Measurements from ENCODE around the gene RAC3.

DNA sequence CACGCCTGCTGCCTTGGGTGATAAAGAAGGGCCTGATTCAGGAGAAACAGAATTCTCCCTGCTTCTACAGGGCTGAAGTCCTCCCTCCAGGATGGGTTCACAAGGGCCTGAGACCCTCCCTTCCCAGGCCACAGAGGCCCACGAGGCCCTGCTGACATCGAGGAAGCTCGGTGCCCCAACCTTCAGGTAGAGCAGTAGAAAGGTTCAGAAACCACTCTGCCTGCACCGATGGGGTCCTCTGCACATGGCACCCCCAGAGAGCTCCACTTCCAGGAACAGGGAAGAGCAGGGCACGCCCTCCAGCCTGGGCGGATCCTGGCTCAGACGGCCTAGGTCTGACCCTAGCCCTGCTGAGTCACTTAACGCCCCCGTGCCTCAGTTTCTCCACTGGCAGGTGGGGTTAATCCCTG is 9.6 kb upstream of the RAC3 start:
- no peak for TF ChIP-seq EZH2phosphoT487 (IDR thresholded peaks at IDR 0.05; ENCODE audit: insufficient read depth, low read depth)
- no peak for TF ChIP-seq EZH2 (IDR thresholded peaks at IDR 0.05; ENCODE audit: insufficient read depth, poor library complexity, severe bottlenecking)

Data from GM23248 (cell line).